NCI-H82 treated with DMSO at 0.1 percent for 48 hours (cell line): ENCODE measurements around the gene USP12.
A peak's percentile ranks its signal among the peaks of the same experiment; 100 is the strongest.

ENCODE experiments used
- DNase-seq: peaks from one replicate; lab custom pipeline; 2025; ENCODE audit not compliant: unreplicated experiment; lab: John Stamatoyannopoulos, UW

The USP12 gene

DNA sequence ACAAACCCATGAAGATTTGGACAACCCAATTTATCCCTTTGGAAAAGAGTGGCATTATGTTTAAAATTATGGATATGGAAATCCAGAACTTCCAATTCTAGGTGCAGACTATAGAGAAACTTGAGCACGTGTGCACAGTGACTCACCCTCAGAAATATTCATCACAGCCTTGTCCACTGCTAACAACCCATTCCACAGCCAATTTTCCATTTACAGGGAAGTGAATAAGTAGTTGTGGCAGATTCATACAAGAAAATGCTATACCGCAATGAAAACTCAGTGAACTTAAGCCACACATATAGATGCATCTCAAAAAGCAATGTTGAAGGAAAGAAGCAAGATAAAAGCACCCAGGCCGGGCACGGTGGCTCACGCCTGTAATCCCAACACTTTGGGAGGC, 133.3 kb downstream of the USP12 start:
- no peak for DNase-seq

DNA sequence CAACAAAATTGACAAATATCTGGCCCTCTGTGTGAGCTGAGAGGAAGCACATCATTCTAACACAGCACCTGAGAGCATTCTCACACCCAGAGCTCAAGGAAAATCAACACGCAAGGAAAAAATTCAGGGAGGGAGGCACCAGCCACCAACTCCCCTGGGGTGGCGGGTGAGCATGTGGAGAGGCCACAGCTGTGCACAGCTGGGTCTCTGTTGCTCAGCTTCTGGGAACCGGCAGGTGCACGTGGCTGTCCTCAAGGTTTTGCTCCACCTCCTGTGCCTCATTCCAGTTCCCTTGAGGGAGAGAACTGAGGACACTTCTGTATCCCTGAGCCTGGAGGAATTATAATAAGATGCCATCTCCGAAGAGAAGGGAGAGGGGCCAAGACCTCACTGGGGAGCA, 134.0 kb downstream of the USP12 start:
- no peak for DNase-seq

DNA sequence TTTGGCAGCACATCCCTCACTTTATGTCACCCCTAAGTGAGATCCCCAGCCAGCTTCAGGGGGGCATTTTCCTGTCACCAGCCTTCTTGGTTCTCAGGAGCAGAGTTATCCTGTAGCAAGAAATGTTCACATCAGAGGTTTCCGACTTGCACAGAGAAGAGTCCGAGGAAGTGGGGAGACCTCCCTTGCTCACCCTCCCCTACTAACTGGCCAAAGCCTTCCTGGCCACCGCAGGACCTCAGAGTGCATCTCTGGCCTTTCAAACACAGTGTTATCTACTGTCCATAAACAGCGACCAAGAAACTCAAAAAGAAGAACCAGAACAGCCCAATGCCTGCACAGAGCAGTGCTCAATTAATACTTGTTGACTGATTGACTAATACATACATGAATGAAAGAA, 134.4 kb downstream of the USP12 start:
- no peak for DNase-seq

DNA sequence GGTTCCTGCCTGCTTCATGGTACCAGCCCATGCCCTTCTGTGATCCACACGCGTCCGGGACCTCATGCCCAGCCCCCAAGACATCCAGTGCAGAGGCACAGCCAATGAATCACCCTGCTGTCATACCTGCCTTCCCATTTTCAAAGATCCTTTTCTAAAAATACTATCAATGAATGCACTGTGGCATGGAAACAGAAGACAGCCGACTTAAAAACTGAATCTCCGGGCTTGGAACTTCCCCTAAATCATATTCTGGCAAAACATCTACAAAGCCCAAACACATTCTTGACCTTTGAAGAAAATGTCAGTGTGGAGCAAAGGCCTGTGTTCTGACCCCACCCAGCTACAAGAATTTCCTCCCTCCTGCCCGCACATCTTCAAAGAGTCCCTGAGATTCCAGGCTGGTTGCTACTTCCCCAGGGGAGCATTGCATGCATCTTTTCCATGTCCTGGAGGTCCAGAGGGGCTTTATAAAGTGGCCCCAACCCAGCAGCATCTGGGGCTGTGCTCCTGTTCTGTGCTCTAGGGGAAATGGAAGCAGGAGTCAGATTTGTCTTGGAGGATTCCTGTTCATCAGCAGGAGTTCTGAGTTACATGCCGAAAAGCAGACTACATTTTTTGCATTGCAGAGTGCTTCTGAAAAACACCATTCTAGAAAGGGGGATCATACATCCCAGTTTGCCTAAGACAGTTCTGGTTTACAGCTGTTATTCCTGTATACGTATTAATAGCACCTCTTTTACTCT, 135.2 kb downstream of the USP12 start:
- DNase-seq: no peak

DNA sequence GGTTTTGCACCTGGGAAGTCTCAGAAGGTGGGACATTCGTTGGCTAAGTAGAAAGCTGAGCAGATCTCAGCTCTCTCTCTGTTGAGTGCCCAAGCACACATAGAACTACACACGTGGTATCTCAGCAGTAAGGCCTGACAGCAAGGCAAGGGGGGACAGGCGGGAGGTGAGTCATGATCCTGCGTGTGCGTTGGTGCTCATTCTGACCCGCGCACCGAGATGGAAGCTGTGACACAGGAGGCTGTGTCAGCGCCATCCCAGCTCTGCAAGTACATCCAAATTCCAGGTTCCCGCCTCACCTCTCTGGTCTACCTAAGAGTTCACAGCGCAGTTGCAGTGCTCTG, 135.7 kb downstream of the USP12 start:
- no peak for DNase-seq

DNA sequence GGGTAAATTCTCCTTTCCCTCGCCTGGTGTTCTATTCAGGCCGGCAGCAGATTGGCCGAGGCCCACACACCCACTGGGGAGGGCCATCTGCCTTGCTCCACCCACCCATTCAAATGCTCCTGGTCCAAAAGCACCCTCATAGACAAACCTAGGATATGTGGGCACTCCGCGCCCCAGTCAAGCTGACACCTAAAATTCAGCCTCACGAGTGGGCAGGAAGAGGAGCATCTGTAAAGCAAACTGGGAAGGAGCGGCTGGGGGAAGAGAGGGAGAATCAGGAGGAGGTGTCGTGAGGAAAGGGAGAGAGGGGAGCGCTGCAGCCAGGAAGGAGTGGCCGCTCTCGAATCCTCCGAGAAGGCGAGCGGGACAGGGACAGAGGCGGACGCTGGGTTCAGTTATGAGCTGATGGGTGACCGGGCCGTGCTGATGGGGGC, 136.9 kb downstream of the USP12 start:
- no peak for DNase-seq

DNA sequence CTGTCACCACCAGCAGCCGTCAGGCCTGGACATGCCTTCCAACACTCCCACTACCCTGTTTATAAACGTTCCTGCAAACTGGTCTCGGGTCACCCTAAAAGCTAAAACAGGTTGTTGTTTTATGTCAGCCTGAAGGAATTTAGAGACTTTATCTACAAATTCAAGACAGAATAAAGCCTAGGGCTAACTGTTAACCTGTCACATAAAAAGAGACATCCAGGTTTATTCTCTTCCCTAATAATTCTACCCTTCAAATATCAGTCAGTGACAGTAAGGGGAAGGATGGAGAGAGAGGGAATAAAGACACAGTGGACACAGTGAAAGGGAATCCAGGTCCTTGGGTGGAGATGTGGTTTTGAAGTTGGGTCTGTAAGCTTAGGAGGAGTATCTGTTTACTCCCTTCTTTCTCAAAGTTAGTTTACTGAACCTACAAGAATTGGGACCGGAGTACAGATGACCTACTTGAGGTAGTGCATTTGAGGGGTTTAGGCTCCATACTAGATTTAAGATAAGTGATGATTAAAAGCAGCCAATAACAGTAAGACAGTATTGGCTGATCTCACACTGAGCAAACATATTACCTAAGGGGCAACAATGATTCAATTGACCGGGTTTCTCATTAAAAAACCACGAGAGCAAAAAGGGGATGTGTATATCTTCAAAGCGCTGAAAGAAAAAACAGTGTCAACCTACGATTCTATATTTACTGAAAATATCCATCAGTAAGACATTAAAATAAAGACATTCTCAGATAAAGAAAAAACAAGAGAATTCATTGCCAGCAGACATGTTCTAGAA, 142.7 kb downstream of the USP12 start:
- DNase-seq: no peak

DNA sequence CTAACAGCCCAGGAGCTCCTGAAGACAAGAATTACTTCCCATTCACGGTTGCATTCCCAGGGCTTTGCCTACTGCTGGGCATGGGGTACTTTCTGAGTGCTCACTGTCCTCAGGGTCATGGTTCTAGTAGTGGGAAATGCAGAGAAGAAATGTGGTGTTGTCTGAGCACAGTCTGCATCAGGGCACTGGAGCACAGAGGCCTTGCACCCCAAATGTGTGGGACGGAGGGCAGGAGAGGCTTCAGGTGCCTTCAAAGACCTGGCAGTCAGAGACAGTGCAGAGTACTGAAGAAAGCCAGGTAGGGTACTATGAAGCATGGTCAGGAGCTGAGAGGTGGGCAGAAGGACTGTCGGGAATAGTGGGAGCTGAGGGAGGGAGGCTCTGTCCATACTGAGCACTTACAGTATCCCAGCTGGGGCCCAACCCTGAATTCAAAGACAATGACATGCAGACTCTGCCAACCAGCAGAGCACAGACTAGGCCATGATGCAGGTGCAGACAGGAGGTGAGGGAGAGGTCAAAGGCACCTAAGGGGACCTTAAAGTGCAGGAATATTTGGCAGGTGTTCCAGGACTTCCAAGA, 144.4 kb downstream of the USP12 start:
- no peak for DNase-seq

DNA sequence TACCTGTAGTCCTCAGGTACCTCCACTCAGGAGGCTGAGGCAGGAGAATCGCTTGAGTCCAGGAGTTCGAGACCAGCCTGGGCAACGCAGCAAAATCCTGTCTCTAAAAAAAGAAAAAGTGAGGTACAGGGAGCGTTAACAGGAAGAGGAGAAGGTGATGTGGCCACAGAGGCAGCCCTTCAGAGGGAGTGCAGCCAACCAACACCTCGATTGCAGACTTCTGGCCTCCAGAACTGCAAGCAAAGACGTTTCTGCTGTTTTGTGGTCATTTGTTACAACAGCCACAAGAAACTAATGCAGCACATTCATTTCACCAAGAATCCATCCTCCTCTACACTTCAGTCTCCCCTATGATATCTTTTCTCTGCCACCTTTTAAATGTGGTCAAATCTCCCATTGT, 145.2 kb downstream of the USP12 start:
- no peak for DNase-seq

DNA sequence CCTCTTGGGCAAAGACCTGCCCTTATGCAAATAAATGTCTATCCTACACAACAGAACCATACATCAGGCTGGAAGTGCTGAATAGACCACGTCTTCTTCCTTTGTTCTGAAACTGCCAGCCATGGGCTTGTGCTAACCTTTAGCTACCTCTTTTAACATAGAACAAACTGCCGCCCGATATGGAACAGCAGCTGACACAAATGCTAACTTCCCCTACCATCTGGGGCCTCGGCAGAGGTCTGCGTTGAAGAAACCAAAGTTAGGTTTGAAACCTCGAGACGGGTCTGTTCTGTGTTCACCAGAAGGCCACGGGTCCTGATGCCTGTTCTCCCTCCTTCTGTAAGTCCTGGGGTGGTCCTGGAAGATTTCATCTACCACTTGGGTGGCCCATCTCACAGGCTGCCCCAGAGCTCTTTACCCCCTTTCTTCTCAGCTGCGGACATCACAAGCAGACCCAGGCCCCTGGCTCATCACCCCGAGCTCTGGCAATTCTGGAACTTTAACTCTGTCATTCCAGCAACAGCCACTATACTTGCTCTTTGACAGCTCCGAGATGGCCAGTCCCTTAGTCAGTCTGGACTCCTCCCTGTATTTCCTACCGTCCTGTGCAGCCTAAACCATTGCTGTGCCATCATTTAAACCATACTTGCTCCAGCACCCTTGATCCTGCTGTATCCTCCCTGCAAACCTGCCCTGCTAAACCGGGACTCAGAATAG, 146.7 kb downstream of the USP12 start:
- no peak for DNase-seq

DNA sequence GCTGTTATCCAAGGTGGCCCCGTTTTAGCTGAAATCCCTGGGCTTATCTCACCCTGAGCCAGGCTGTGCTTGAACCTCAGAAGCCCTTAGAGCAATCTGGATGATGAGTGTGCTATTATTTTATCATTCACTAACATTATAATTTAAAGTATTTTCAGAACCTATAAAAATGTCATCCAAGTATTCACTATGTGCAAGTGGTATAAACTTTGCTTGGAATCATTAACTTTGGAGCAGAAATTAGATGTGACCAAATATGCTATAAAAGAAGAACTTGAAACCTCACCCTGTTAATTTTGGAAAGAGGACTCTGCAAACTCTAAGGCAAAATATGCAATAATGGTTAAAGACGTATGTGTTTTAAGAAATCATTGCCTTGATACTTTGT, 147.5 kb downstream of the USP12 start:
- DNase-seq: no peak

DNA sequence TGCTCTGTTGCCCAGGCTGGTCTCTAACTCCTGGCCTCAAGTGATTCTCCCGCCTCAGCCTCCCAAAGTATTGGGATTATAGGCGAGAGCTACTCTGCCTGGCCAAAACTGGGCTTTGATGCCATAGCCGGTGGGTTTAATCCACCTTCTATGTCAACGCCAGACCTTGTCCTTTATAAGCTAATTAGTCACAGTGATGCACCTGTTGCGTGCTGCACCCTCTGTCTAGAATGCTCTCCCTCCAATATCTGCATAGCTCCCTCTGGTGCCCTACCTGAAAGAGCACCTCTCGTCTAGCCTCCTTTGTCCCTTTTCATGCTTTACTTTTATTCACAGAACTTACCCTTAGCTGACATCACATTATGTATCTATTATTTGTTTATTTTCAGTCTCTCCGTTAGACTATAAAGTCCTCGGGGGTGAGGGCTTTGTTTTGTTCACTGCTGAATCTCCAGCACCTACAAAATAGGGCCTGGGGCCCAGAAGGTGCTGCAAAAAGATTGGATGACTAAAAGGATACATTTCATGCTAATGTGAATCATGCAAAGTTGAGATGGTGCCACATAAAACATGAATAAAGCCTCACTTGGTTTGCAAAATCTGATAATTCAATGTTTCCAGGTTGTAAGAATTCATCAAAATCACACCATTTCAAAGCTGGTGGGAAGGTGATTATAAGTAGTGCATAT, 148.1 kb downstream of the USP12 start:
- DNase-seq: no peak

DNA sequence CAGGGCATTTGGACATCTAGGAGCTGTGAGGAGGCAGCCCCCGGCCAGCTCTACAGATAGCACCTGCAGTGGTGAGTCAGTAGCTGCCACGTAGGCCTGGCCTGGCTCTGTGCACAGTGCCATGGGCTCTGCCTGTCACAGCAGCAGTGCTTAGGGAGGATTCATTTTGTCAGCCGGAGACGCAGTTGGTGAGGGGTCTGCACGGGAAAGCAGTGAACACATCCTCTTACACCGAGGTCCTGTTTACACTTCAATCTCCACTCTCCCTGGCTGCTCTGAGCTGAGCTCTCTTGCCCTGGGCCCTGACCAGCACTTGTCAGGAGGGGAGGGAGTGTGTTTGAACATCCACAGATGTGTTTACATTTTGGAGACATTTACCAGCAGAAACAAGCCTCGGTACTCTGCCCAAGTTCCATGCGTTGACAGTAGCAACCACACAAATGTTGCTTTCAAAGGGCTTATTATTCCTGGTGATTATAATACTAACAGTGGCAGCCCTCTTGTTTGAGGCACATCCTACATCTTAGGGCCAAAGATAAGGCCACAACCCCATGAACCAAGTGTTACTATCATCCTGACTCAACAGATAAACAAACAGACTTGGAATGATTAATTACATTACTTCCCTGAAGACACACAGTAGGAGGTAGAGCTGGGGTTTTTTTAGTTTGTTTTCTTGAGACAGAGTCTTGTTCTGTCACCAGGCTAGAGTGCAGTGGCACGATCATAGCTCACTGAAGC, 148.9 kb downstream of the USP12 start:
- no peak for DNase-seq

DNA sequence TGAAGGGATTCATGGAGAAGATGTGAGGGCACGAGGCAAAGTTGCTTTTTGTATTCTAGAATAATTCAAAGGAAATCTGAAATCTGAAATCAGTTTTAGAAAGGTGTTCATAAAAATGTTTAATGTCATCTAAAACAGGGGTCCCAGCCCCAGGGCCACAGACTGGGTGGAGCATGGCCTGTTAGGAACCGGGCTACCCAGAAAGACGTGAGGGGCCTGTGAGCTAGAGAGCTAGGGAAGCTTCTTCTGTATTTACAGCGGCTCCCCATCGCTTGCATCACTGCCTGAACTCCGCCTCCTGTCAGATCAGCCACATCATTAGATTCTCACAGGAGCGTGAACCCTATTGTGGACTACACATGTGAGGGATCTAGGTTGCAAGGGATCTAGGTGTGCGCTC, 151.2 kb downstream of the USP12 start:
- DNase-seq: no peak

DNA sequence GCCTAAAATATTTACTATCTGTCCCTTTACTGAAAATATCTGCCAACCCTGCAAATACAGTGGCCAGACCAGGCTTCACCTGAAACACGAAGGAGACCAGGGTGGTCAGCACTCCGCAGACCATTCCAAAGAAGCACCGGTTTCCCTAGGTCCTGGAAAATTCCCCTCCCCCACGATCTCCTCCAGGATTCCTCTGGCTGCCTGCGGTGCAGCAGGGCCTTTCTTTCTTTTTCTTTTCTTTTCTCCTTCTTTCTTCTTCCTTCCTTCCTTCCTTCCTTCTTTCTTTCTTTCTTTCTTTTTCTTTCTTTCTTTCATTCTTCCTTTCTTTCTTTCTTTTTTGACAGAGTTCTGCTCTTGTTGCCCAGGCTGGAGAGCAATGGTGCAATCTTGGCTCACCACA, 152.7 kb downstream of the USP12 start:
- DNase-seq: no peak

DNA sequence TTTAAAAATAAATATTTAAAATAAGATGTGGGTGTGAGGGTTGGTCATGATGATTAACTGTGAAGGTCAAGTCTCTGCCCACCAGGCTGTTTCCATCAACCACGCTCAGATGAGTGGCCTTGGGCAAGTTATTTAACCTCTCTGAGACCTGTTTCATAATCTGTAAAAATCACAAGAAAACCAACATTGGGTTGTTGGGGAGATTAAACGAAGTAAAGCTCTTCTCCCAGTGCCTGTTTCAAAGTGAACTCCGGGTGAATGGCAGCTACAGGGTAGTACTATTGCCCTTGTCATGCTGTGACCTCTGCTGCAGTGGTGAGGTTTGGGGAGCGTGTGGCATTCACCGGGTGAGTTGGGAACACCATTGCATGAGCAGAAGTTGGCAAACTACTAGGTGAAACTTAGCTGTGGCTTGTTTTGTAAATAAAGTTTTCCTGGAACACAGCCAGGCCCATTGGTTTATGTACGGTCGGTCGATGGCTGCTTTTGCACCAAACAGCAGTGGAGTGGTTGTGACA, 153.2 kb downstream of the USP12 start:
- no peak for DNase-seq

DNA sequence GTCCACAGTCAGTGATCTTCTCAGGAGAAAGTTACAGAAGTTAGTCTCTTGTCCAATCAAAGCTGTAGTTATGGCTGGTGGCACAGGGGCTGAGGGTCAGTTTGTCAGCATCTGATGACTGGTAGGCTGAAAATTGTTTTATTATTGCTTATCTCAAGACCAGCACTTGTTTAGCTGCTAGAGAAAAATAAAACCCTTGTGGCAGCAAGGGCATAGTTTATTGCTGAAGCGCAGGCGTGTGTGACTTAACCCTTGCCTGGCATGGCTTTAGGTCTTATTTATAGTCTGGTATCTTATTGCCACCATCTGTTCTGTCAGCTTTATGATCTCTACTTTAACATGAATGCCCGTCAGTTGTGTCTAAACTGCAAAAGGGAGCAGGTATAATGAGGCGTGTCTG, 154.7 kb downstream of the USP12 start:
- peak; percentile 34 for DNase-seq
